Measurements from ENCODE around the gene NPAS3. TPM values are rescaled to one million over a fixed set of nuclear protein-coding genes. Genes with fewer than 3 reads are reported as not detected.

NPAS3 gene
- total and polyA plus RNA-seq, 2 donors (not counting 3 experiments of a cell fraction or from before 2014, with no cell fraction given) = 0.10 to 0.13 TPM

GRCh38 chr14:33774161-33774560 lies 835.5 kb downstream of the NPAS3 start:
- H3K4me3 ChIP-seq (replicated peaks in 1 of 3; ENCODE audit: insufficient read depth in 1 of 3, low read depth in 1 of 3, low read length in 3 of 3) = no peak overlapping the region
- FAIRE-seq = no peak
- POLR2A ChIA-PET = no interaction called here
- H3K4me1 ChIP-seq (ENCODE audit: control insufficient read depth, extremely low read depth, insufficient read depth, low read length) = no peaks in the 10 kb centered on the region
- intact Hi-C loops (cut with micrococcal nuclease) = no loop called here
- H3K27ac ChIP-seq (ENCODE audit: insufficient read depth, low read depth, low read length) = no peak overlapping the region
- no TSS peak for BruUV-seq (replicated peaks)
- H3K4me2 ChIP-seq (ENCODE audit: insufficient read depth, low read length) = no peak overlapping the region
- no peaks in the 10 kb centered on the region for H4K20me1 ChIP-seq (replicated peaks; ENCODE audit: control insufficient read depth, extremely low read depth, insufficient read depth, low read length)
- H3K79me2 ChIP-seq (ENCODE audit: control insufficient read depth, insufficient read depth, low read length) = no peaks in the 10 kb centered on the region
- no peaks in the 10 kb centered on the region for H3K9me1 ChIP-seq (replicated peaks; ENCODE audit: control insufficient read depth, extremely low read depth, insufficient read depth, low read length)
- no peaks in the 10 kb centered on the region for H3K9me3 ChIP-seq (replicated peaks; ENCODE audit: control insufficient read depth, insufficient read depth, low read length)
- dilution Hi-C loops (cut with MboI; ENCODE audit: extremely low pct_ligation_motif_present, low sequenced_read_pairs) = no loop called here
- no peak for TF ChIP-seq EZH2 (IDR thresholded peaks at IDR 0.05; ENCODE audit: borderline replicate concordance, low read depth, low read length, severe bottlenecking)
- no peak for TF ChIP-seq FOS (IDR thresholded peaks at IDR 0.05; ENCODE audit: borderline replicate concordance, insufficient read depth, low read length)
- no peak for TF ChIP-seq MAX (IDR thresholded peaks at IDR 0.05; ENCODE audit: insufficient read depth, insufficient read length)
- TF ChIP-seq POLR2AphosphoS5 (IDR thresholded peaks at IDR 0.05; ENCODE audit: insufficient read depth, low read depth, low read length) = no peak
- no peak for TF ChIP-seq MYC (IDR thresholded peaks at IDR 0.05; ENCODE audit: low read depth, low read length)
- TF ChIP-seq POLR2A (IDR thresholded peaks at IDR 0.05; ENCODE audit: low read depth, low read length) = no peak
- no peak overlapping the region for H3K9ac ChIP-seq (replicated peaks; ENCODE audit: extremely low read depth, insufficient read depth, low read length)
- CTCF ChIA-PET = no interaction called here
- DNase-seq (ENCODE audit: low read depth, low spot score) = no peak
- H2AFZ ChIP-seq (ENCODE audit: low read depth, low read length) = no peak overlapping the region
- H3K27me3 ChIP-seq (ENCODE audit: control insufficient read depth in 2 of 2, insufficient read depth in 2 of 2, low read length in 2 of 2) = no peaks in the 10 kb centered on the region
- no peaks in the 10 kb centered on the region for H3K36me3 ChIP-seq (ENCODE audit: control insufficient read depth in 2 of 2, extremely low read depth in 1 of 2, insufficient read depth in 2 of 2, low read length in 2 of 2)

GRCh38 chr14:33774723-33775470 lies 836.2 kb downstream of the NPAS3 start:
- H3K9me3 ChIP-seq (replicated peaks; ENCODE audit: control insufficient read depth, insufficient read depth, low read length) = no peaks in the 10 kb centered on the region
- intact Hi-C loops (cut with micrococcal nuclease) (no loop called here), dilution Hi-C loops (cut with MboI; ENCODE audit: extremely low pct_ligation_motif_present, low sequenced_read_pairs) (loop anchor here (25.0 kb wide), 2 partner anchors 113 to 313 kb away; no protein-coding TSS in a partner anchor)
- H4K20me1 ChIP-seq (replicated peaks; ENCODE audit: control insufficient read depth, extremely low read depth, insufficient read depth, low read length) = no peaks in the 10 kb centered on the region
- ChIA-PET POLR2A (no interaction called here), CTCF (interaction anchor here (1.7 kb wide), 1 partner anchor 15 kb away, joined by 7 read pairs; no protein-coding TSS in a partner anchor)
- H3K4me3 ChIP-seq (replicated peaks in 1 of 3; ENCODE audit: insufficient read depth in 1 of 3, low read depth in 1 of 3, low read length in 3 of 3) = no peak overlapping the region
- H3K27ac ChIP-seq (ENCODE audit: insufficient read depth, low read depth, low read length) = no peak overlapping the region
- H3K27me3 ChIP-seq (ENCODE audit: control insufficient read depth in 2 of 2, insufficient read depth in 2 of 2, low read length in 2 of 2) = no peaks in the 10 kb centered on the region
- no peaks in the 10 kb centered on the region for H3K9me1 ChIP-seq (replicated peaks; ENCODE audit: control insufficient read depth, extremely low read depth, insufficient read depth, low read length)
- no peak overlapping the region for H3K4me2 ChIP-seq (ENCODE audit: insufficient read depth, low read length)
- BruUV-seq (replicated peaks) = no TSS peak
- TF ChIP-seq FOS (IDR thresholded peaks at IDR 0.05; ENCODE audit: borderline replicate concordance, insufficient read depth, low read length) (peak; percentile 53), MYC (IDR thresholded peaks at IDR 0.05; ENCODE audit: low read depth, low read length) (no peak), EZH2 (IDR thresholded peaks at IDR 0.05; ENCODE audit: borderline replicate concordance, low read depth, low read length, severe bottlenecking) (no peak), JUN (IDR thresholded peaks at IDR 0.05; ENCODE audit: borderline replicate concordance, insufficient read depth, insufficient read length, low read depth) (peak; percentile 28), CTCF (IDR thresholded peaks at IDR 0.05; ENCODE audit: extremely low read depth in 1 of 2, insufficient read depth in 1 of 2, low read depth in 1 of 2, low read length in 2 of 2) (no peak), GATA2 (IDR thresholded peaks at IDR 0.05; ENCODE audit: insufficient read depth, insufficient read length, low read depth, low read length) (no peak), POLR2AphosphoS5 (IDR thresholded peaks at IDR 0.05; ENCODE audit: insufficient read depth, low read depth, low read length) (no peak)
- H3K4me1 ChIP-seq (ENCODE audit: control insufficient read depth, extremely low read depth, insufficient read depth, low read length) = no peaks in the 10 kb centered on the region
- DNase-seq (ENCODE audit: low read depth, low spot score) (peak; percentile 16), FAIRE-seq (no peak)
- no peak overlapping the region for H3K9ac ChIP-seq (replicated peaks; ENCODE audit: extremely low read depth, insufficient read depth, low read length)
- no peaks in the 10 kb centered on the region for H3K79me2 ChIP-seq (ENCODE audit: control insufficient read depth, insufficient read depth, low read length)
- no peaks in the 10 kb centered on the region for H3K36me3 ChIP-seq (ENCODE audit: control insufficient read depth in 2 of 2, extremely low read depth in 1 of 2, insufficient read depth in 2 of 2, low read length in 2 of 2)
- H2AFZ ChIP-seq (ENCODE audit: low read depth, low read length) = no peak overlapping the region

Data from endothelial cell of umbilical vein (primary cell).